GM12878 (cell line): ENCODE data around the gene DDIT3. TPM values are rescaled to one million over a fixed set of nuclear protein-coding genes. Genes with fewer than 3 reads are reported as not detected.

ENCODE experiments used
- EED ChIP-seq: sonication (generic); IDR thresholded peaks from 2 replicates; pipeline ENCODE4 v1.6.1; 2016; ENCODE audit warnings: antibody characterized with exemption, low read depth
- EP300 ChIP-seq, 2 experiments: fragments of 150-350 bp in 1 of 2; IDR thresholded peaks; 2 replicates each; pipeline ENCODE4 v1.6.1; 2011 to 2012; ENCODE audit warnings: low read depth in 2 of 2, low read length in 2 of 2, borderline replicate concordance in 1 of 2, improper control_type of control experiment in 1 of 2, inconsistent platforms in 1 of 2; ENCODE audit not compliant: control insufficient read depth in 1 of 2
- KAT2A ChIP-seq: conservative IDR thresholded peaks from 2 replicates; pipeline ENCODE4 v1.6.1; 2011; ENCODE audit warnings: low read depth, low read length; ENCODE audit not compliant: control insufficient read depth
- MTA2 ChIP-seq: fragments of 450-650 bp; IDR thresholded peaks from 2 replicates; pipeline ENCODE4 v1.6.1; 2016; ENCODE audit warnings: low read depth, mild to moderate bottlenecking, moderate library complexity
- RBBP5 ChIP-seq: fragments of 200-600 bp; sonication (generic); conservative IDR thresholded peaks from 2 replicates; pipeline ENCODE4 v1.6.1; 2016
- SIX5 ChIP-seq: IDR thresholded peaks from 2 replicates; pipeline ENCODE4 v1.6.1; 2011; ENCODE audit warnings: mild to moderate bottlenecking, low read depth, low read length, moderate library complexity; ENCODE audit not compliant: severe bottlenecking
- TCF7 ChIP-seq: IDR thresholded peaks from 2 replicates; pipeline ENCODE4 v1.6.1; 2014; ENCODE audit warnings: antibody characterized with exemption, borderline replicate concordance
- WRNIP1 ChIP-seq: IDR thresholded peaks from 2 replicates; pipeline ENCODE4 v1.6.1; 2011; ENCODE audit warnings: low read depth, low read length, improper control_type of control experiment, borderline replicate concordance
- ZNF622 ChIP-seq: fragments of 450-650 bp; IDR thresholded peaks from 2 replicates; pipeline ENCODE4 v1.6.1; 2017; ENCODE audit warnings: mild to moderate bottlenecking, inconsistent platforms
- ZNF687 ChIP-seq: fragments of 450-650 bp; IDR thresholded peaks from 2 replicates; pipeline ENCODE4 v1.6.1; 2017; ENCODE audit warnings: mild to moderate bottlenecking, moderate library complexity
- polyA plus RNA-seq, 11 experiments: library from polyadenylated mRNA; depleted of rRNA in 4 of 11; unstranded in 6 of 11; stranded (reverse) in 5 of 11; fragments of >200 nt; fragmentation: Nextera tagmentation in 4 of 11; fragmentation: Illumina TruSeq in 1 of 11; extraction: Ambion mirVana in 4 of 11; extraction: Trizol in 1 of 11; gene quantifications; 1 replicate in 1 of 11; 2 replicates in 10 of 11; pipeline versions ENCODE4 v1.2.1 to v1.2.3, GENCODE V29; 2011 to 2016; ENCODE audit warnings: inconsistent platforms in 2 of 11, missing spikeins in 2 of 11, low read depth in 1 of 11
- total RNA-seq, 4 experiments: library from RNA; depleted of rRNA in 3 of 4; stranded (reverse); fragments of >200 nt in 3 of 4; fragmentation: Illumina TruSeq in 1 of 4; extraction: Trizol in 1 of 4; gene quantifications; 2 replicates each; pipeline versions ENCODE4 v1.2.1 to v1.2.3, GENCODE V29; 2013 to 2021
- TF ChIP-seq, protein P1 (sequence below): fragments of 450-650 bp; IDR thresholded peaks from 2 replicates; pipeline ENCODE4 v1.6.1; 2016; ENCODE audit warnings: mild to moderate bottlenecking
- TF ChIP-seq, protein P2 (sequence below): IDR thresholded peaks from 2 replicates; pipeline ENCODE4 v1.6.1; 2011; ENCODE audit warnings: borderline replicate concordance, low read depth, mild to moderate bottlenecking, moderate library complexity, low read length; ENCODE audit not compliant: insufficient read depth, poor library complexity, severe bottlenecking
- TF ChIP-seq, protein P3 (sequence below): fragments of 450-650 bp; IDR thresholded peaks from 2 replicates; pipeline ENCODE4 v1.6.1; 2018; ENCODE audit warnings: mild to moderate bottlenecking, low read depth, moderate library complexity; ENCODE audit not compliant: partially characterized antibody
- TF ChIP-seq, protein P4 (sequence below): fragments of 450-650 bp; IDR thresholded peaks from 2 replicates; pipeline ENCODE4 v1.6.1; 2017; ENCODE audit warnings: antibody characterized with exemption, mild to moderate bottlenecking, moderate library complexity

The DDIT3 gene
- total and polyA plus RNA-seq, 10 of the 15 experiments (the other 5 are each of a cell fraction or from before 2014, with no cell fraction given): 9.2 to 28.9 (median 15.5) TPM

DNA sequence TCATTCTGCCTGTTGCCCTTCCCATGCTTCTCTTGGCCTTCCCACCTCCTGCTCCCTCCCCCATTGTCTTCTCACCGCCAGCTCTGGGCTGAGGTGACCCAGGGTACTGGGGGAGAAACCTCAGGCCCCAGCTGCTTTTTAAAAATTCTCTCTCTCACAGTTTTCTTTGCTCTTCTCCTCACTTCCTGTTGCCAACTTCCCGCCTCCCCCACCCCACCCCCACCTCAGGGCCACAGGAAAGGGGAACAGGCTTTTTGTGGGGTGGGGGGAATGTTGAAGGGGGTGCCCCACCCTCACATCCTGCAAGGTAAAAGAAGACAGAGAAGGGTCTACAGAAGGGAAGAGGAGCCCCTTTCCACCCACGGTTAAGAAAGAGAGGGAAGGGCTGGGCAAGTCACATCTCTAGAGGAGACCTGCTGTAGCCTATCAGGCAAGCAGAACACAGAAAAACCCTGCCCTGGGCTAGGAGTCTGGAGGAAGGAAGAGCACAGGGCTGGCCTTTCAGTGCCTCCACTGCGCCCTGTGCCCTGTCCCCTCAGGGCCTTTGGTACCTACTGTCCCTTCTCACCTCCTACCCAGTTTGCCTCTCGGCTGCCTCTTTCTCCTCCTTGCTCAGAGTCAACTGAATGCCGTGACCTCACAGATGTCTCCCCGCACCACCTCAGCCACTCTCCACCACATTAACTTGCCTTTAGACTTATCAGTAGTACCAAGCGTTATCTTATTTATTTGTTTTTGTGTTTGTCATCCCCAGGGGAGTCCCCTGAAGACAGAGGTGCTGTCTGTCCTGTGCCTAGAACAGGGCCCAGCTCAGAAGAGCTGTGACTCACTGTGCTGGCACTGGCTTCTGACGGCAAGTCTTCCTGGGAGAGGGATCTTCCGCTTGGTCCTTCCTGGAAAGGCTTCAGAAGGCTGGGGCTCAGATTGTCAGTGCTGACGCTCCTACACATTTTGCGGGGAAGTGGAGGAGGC is 42.3 kb downstream of the DDIT3 start (continued):
- TF ChIP-seq ZNF687 (0 out of 2 replicates have a peak, but pooled peaks have one; percentile 46), SIX5 (no peak), MTA2 (no peak), EP300 (IDR thresholded peaks at IDR 0.05; ENCODE audit: borderline replicate concordance in 1 of 2, control insufficient read depth in 1 of 2, low read depth in 2 of 2, low read length in 2 of 2) (0 out of 4 replicates have a peak, but pooled peaks of 1 of the 2 experiments have one; percentile 22), ZNF622 (no peak), KAT2A (no peak), EED (peak; percentile 45; the same call in 1 of the 2 replicates), TCF7 (no peak), WRNIP1 (0 out of 2 replicates have a peak, but pooled peaks have one; percentile 48), RBBP5 (no peak)
- TF ChIP-seq, protein P1, sequence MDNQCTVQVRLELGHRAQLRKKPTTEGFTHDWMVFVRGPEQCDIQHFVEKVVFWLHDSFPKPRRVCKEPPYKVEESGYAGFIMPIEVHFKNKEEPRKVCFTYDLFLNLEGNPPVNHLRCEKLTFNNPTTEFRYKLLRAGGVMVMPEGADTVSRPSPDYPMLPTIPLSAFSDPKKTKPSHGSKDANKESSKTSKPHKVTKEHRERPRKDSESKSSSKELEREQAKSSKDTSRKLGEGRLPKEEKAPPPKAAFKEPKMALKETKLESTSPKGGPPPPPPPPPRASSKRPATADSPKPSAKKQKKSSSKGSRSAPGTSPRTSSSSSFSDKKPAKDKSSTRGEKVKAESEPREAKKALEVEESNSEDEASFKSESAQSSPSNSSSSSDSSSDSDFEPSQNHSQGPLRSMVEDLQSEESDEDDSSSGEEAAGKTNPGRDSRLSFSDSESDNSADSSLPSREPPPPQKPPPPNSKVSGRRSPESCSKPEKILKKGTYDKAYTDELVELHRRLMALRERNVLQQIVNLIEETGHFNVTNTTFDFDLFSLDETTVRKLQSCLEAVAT: no peak
- TF ChIP-seq, protein P2, sequence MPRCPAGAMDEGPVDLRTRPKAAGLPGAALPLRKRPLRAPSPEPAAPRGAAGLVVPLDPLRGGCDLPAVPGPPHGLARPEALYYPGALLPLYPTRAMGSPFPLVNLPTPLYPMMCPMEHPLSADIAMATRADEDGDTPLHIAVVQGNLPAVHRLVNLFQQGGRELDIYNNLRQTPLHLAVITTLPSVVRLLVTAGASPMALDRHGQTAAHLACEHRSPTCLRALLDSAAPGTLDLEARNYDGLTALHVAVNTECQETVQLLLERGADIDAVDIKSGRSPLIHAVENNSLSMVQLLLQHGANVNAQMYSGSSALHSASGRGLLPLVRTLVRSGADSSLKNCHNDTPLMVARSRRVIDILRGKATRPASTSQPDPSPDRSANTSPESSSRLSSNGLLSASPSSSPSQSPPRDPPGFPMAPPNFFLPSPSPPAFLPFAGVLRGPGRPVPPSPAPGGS: no peak
- TF ChIP-seq, protein P3, sequence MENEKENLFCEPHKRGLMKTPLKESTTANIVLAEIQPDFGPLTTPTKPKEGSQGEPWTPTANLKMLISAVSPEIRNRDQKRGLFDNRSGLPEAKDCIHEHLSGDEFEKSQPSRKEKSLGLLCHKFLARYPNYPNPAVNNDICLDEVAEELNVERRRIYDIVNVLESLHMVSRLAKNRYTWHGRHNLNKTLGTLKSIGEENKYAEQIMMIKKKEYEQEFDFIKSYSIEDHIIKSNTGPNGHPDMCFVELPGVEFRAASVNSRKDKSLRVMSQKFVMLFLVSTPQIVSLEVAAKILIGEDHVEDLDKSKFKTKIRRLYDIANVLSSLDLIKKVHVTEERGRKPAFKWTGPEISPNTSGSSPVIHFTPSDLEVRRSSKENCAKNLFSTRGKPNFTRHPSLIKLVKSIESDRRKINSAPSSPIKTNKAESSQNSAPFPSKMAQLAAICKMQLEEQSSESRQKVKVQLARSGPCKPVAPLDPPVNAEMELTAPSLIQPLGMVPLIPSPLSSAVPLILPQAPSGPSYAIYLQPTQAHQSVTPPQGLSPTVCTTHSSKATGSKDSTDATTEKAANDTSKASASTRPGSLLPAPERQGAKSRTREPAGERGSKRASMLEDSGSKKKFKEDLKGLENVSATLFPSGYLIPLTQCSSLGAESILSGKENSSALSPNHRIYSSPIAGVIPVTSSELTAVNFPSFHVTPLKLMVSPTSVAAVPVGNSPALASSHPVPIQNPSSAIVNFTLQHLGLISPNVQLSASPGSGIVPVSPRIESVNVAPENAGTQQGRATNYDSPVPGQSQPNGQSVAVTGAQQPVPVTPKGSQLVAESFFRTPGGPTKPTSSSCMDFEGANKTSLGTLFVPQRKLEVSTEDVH: no peak
- TF ChIP-seq, protein P4, sequence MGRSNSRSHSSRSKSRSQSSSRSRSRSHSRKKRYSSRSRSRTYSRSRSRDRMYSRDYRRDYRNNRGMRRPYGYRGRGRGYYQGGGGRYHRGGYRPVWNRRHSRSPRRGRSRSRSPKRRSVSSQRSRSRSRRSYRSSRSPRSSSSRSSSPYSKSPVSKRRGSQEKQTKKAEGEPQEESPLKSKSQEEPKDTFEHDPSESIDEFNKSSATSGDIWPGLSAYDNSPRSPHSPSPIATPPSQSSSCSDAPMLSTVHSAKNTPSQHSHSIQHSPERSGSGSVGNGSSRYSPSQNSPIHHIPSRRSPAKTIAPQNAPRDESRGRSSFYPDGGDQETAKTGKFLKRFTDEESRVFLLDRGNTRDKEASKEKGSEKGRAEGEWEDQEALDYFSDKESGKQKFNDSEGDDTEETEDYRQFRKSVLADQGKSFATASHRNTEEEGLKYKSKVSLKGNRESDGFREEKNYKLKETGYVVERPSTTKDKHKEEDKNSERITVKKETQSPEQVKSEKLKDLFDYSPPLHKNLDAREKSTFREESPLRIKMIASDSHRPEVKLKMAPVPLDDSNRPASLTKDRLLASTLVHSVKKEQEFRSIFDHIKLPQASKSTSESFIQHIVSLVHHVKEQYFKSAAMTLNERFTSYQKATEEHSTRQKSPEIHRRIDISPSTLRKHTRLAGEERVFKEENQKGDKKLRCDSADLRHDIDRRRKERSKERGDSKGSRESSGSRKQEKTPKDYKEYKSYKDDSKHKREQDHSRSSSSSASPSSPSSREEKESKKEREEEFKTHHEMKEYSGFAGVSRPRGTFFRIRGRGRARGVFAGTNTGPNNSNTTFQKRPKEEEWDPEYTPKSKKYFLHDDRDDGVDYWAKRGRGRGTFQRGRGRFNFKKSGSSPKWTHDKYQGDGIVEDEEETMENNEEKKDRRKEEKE: no peak
